Aorta (tissue), 5 donors: Measurements from ENCODE around the gene ZP1. TPM values are rescaled to one million over a fixed set of nuclear protein-coding genes. Genes with fewer than 3 reads are reported as not detected.
A peak's percentile ranks its signal among the peaks of the same experiment; 100 is the strongest.

Experiments
- ATAC-seq: fragments of 200-7000 bp; cut with Tn5 transposase; one replicate; pipeline ENCODE4 v1.9.1; 2022; ENCODE audit warnings: moderate library complexity; ENCODE audit not compliant: low FRiP score
- DNase-seq, 2 donors: peaks; one replicate each; pipeline ENCODE4 v3.0.0-alpha.2; 2020
- H3K27ac ChIP-seq, 2 donors: one replicate each; pipeline ENCODE4 v1.5.1; 2013; ENCODE audit warnings: low read length in 2 of 2, mild to moderate bottlenecking in 2 of 2, moderate library complexity in 2 of 2, control low read depth in 1 of 2, inconsistent platforms in 1 of 2, low read depth in 1 of 2
- H3K27me3 ChIP-seq, 2 donors: one replicate each; pipeline ENCODE4 v1.6.1; 2013; ENCODE audit warnings: control low read depth in 1 of 2, low read length in 1 of 2, mild to moderate bottlenecking in 1 of 2, moderate library complexity in 1 of 2; ENCODE audit not compliant: insufficient read depth in 2 of 2, control insufficient read depth in 1 of 2
- H3K36me3 ChIP-seq, 2 donors: one replicate each; pipeline ENCODE4 v1.6.1; 2013; ENCODE audit warnings: control low read depth in 1 of 2, low read length in 1 of 2, mild to moderate bottlenecking in 1 of 2; ENCODE audit not compliant: insufficient read depth in 2 of 2, control insufficient read depth in 1 of 2
- H3K4me1 ChIP-seq, 2 donors: one replicate each; pipeline ENCODE4 v1.6.1; 2013; ENCODE audit warnings: low read length in 2 of 2, control low read depth in 1 of 2, mild to moderate bottlenecking in 1 of 2, moderate library complexity in 1 of 2; ENCODE audit not compliant: insufficient read depth in 2 of 2, control insufficient read depth in 1 of 2
- H3K4me3 ChIP-seq, 2 donors: one replicate each; pipeline ENCODE4 v1.5.1; 2013; ENCODE audit warnings: low read length in 2 of 2, control low read depth in 1 of 2, mild to moderate bottlenecking in 1 of 2
- H3K9me3 ChIP-seq: one replicate; pipeline ENCODE4 v1.6.1; 2013; ENCODE audit warnings: mild to moderate bottlenecking, low read length; ENCODE audit not compliant: control insufficient read depth
- WGBS, 2 donors: extraction: QIAGEN DNeasy Blood & Tissue Kit; methylation state at CpG; one replicate each; pipeline ENCODE4 v1.1.7; 2013; 5-methylcytosine and 5-hydroxymethylcytosine counted together
- intact Hi-C, 2 donors: fragments of 100-400 bp; cut with DNase I; formaldehyde crosslinking; loops; one replicate each; pipeline versions ENCODE4 v1.14.2 to v1.15.0; 2022
- polyA plus RNA-seq, 2 donors: library from polyadenylated mRNA; stranded (reverse); fragments of 200-250 nt; gene quantifications; one replicate each; pipeline ENCODE4 v1.2.3, GENCODE V29; 2013
- total RNA-seq, 2 donors: library from RNA; stranded (reverse); fragmentation: NEBNext Ultra II Directional; extraction: Animal tissue kit (Norgen Biotek cat#: 25700); gene quantifications; one replicate each; pipeline ENCODE4 v1.2.1, GENCODE V29; 2021
- donor health status: healthy with polysubstance abuse.
- donor health status: Bipolar disorder and iron deficiency.
- donor health status: DM: no; HTN: no; CAD: no.
- donor health status: DM: no; HTN: no; CAD: no.
- donor health status: DM: yes; HTN: yes; CAD: no.

ZP1 gene
- total and polyA plus RNA-seq, 4 donors = not detected

GRCh38 chr11:60878245-60879101 lies 11.1 kb downstream of the ZP1 start:
- DNase-seq (no peak), ATAC-seq (peak; percentile 72)
- intact Hi-C loops = no loop called here

GRCh38 chr11:60879104-60879503 lies 11.8 kb downstream of the ZP1 start:
- no peaks in the 10 kb centered on the region for H3K9me3 ChIP-seq
- no peaks in the 10 kb centered on the region for H3K27me3 ChIP-seq
- no peak for DNase-seq
- no peak for ATAC-seq
- 75 to 86% methylated on average over 1 of the region's 1 CpG for WGBS, 2 donors
- H3K36me3 ChIP-seq = peaks cover 0 to 2% of the 10 kb centered on the region in 2 donors
- H3K4me1 ChIP-seq = no peaks in the 10 kb centered on the region
- no peak overlapping the region for H3K4me3 ChIP-seq
- intact Hi-C loops = no loop called here
- H3K27ac ChIP-seq = no peak overlapping the region

More at GRCh38 chr11:60878245-60879101, 11.1 kb downstream of the ZP1 start:
- no peaks in the 10 kb centered on the region for H3K9me3 ChIP-seq
- no peaks in the 10 kb centered on the region for H3K4me1 ChIP-seq
- no peak overlapping the region for H3K4me3 ChIP-seq
- peaks cover 0 to 2% of the 10 kb centered on the region in 2 donors for H3K36me3 ChIP-seq
- 41 to 45% methylated on average over 5 of the region's 5 CpGs for WGBS, 2 donors
- peak overlapping the region in 1 of 2 donors; percentile 76 for H3K27ac ChIP-seq
- no peaks in the 10 kb centered on the region for H3K27me3 ChIP-seq

GRCh38 chr11:60879971-60880588 lies 12.7 kb downstream of the ZP1 start:
- 69 to 78% methylated on average over 5 of the region's 5 CpGs for WGBS, 2 donors
- no peak overlapping the region for H3K4me3 ChIP-seq
- intact Hi-C loops = no loop called here
- H3K36me3 ChIP-seq = peaks cover 0 to 2% of the 10 kb centered on the region in 2 donors
- DNase-seq = no peak
- H3K27me3 ChIP-seq = no peaks in the 10 kb centered on the region
- H3K4me1 ChIP-seq = no peaks in the 10 kb centered on the region
- H3K9me3 ChIP-seq = no peaks in the 10 kb centered on the region
- peak overlapping the region in 1 of 2 donors; percentile 1 for H3K27ac ChIP-seq
- no peak for ATAC-seq

GRCh38 chr11:60880643-60881282 lies 13.4 kb downstream of the ZP1 start:
- no peak overlapping the region for H3K27ac ChIP-seq
- intact Hi-C loops = no loop called here
- no peaks in the 10 kb centered on the region for H3K4me1 ChIP-seq
- H3K36me3 ChIP-seq = no peaks in the 10 kb centered on the region
- H3K9me3 ChIP-seq = no peaks in the 10 kb centered on the region
- ATAC-seq (no peak), DNase-seq (no peak)
- no peaks in the 10 kb centered on the region for H3K27me3 ChIP-seq
- 77 to 79% methylated on average over 8 of the region's 8 CpGs for WGBS, 2 donors
- H3K4me3 ChIP-seq = no peak overlapping the region

- H3K9me3 ChIP-seq = no peaks in the 10 kb centered on the region
- no peaks in the 10 kb centered on the region for H3K27me3 ChIP-seq
- no peaks in the 10 kb centered on the region for H3K36me3 ChIP-seq
- ATAC-seq (peak; percentile 44), DNase-seq (no peak)
- intact Hi-C loops = no loop called here
- H3K27ac ChIP-seq = no peak overlapping the region
- H3K4me1 ChIP-seq = no peaks in the 10 kb centered on the region
- WGBS, 2 donors = 60 to 61% methylated on average over 5 of the region's 5 CpGs
- H3K4me3 ChIP-seq = no peak overlapping the region
These were observed 20.2 kb downstream of the ZP1 start for GRCh38 chr11:60887556-60887955.

GRCh38 chr11:60889869-60890311 lies 22.5 kb downstream of the ZP1 start:
- Histone ChIP-seq H3K36me3 (no peaks in the 10 kb centered on the region), H3K9me3 (no peaks in the 10 kb centered on the region), H3K27me3 (no peaks in the 10 kb centered on the region), H3K4me1 (no peaks in the 10 kb centered on the region), H3K27ac (no peak overlapping the region), H3K4me3 (no peak overlapping the region)
- DNase-seq (no peak), ATAC-seq (no peak)
- intact Hi-C loops = no loop called here
- 63 to 68% methylated on average over 6 of the region's 6 CpGs for WGBS, 2 donors

- 69 to 71% methylated on average over 5 of the region's 5 CpGs for WGBS, 2 donors
- DNase-seq (no peak), ATAC-seq (no peak)
- no peaks in the 10 kb centered on the region for H3K27me3 ChIP-seq
- H3K27ac ChIP-seq = no peak overlapping the region
- no peak overlapping the region for H3K4me3 ChIP-seq
- intact Hi-C loops = no loop called here
- H3K36me3 ChIP-seq = no peaks in the 10 kb centered on the region
- no peaks in the 10 kb centered on the region for H3K4me1 ChIP-seq
- no peaks in the 10 kb centered on the region for H3K9me3 ChIP-seq
These were observed 23.4 kb downstream of the ZP1 start for GRCh38 chr11:60890696-60891095.

- H3K27me3 ChIP-seq = no peaks in the 10 kb centered on the region
- ATAC-seq (no peak), DNase-seq (no peak)
- no peak overlapping the region for H3K27ac ChIP-seq
- H3K4me3 ChIP-seq = no peak overlapping the region
- H3K36me3 ChIP-seq = peaks cover 0 to under 1% of the 10 kb centered on the region in 2 donors
- WGBS, 2 donors = 86 to 88% methylated on average over 7 of the region's 7 CpGs
- no peaks in the 10 kb centered on the region for H3K9me3 ChIP-seq
- intact Hi-C loops = no loop called here
- H3K4me1 ChIP-seq = no peaks in the 10 kb centered on the region
These were observed 23.9 kb downstream of the ZP1 start for GRCh38 chr11:60891103-60891741.
